Inflammatory macrophage (primary cell): ENCODE measurements around the gene IFIT2.
"Not testable (repeated sequence)": the region's sequence is repeated elsewhere in the genome, so short reads cannot be mapped to it uniquely, and the experiment has no call there.

ENCODE experiments used
- DNase-seq, 2 donors: peaks; one replicate each; pipeline ENCODE4 v3.0.0-alpha.2; 2020 to 2022

The IFIT2 gene

GRCh38 chr10:89280508-89280907 lies 21.3 kb upstream of the IFIT2 start:
- DNase-seq, result no peak

- DNase-seq, result no peak
Measured at GRCh38 chr10:89281606-89282395, 20.0 kb upstream of the IFIT2 start.

DNA sequence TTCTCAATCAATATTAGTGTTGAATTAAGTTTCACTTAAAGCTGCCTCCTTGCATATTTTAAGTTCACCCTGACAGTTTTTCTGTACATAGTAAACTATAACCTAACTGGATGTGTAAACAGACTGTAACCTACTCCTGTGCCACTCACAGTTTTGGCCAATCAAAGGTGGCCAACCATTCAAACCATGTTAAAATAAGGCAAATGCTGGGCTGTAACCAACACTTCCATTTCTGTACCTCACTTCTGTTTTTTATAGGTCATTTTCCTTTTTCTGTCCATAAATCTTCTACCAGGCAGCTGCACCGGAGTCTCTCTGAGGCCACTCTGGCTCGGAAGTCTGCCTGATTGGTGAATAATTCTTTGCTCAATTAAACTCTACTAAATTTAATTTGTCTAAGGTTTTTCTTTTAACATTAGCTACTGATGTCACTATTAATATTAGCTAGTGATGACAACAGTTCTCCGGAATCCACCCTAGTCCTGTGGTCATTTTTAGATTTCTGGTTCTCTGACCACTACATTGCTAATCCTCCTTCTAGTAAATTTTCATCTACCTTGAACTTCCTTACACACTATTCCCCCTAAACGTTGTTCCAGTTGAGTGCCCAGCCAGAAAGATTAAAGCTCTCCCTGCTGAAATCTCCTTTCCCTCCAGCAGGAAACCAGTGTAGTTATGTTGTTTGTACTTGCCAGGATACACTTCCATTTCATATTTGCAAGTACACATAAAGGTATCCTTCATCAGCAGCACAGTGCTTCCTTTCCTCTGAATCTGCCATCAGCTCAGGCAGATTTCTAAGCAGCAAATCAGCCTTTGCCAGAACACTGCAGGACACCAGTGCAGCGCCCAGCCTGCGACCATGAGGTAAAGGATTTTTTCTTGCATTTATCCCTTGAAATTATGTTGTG lies 18.6 kb upstream of the IFIT2 start:
- DNase-seq, result no peak

GRCh38 chr10:89283936-89284475 lies 17.8 kb upstream of the IFIT2 start:
- no peak for DNase-seq

- not testable (repeated sequence) for DNase-seq
Measured at GRCh38 chr10:89284711-89285110, 17.1 kb upstream of the IFIT2 start.

GRCh38 chr10:89285303-89285702 lies 16.5 kb upstream of the IFIT2 start:
- not testable (repeated sequence) for DNase-seq

GRCh38 chr10:89294721-89295239 lies 7.1 kb upstream of the IFIT2 start:
- no peak for DNase-seq

GRCh38 chr10:89295597-89295996 lies 6.2 kb upstream of the IFIT2 start:
- DNase-seq, result peak; percentile 36 to 82

- peak; percentile 82 to 88 for DNase-seq
Measured at GRCh38 chr10:89296220-89296648, 5.6 kb upstream of the IFIT2 start.

DNA sequence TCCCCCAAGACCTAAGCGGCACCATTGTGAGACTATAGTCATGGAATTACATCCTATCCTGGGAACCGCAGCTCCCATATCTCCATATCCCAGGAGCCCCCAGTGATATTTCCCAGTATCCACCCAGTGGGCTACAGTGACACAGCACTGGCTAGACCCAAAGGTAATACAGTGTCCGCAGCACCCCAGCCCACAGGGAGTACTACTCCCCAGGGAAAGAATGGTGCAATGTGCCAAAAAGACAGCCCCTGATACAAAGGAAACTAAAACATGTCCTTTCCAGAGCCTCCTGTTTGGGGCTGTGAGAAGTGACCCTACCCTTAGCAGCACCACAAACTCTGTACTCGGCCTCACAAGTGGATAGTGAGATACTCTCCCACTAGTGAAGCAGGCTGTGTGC lies 4.5 kb upstream of the IFIT2 start:
- no peak for DNase-seq

- no peak for DNase-seq
Measured at GRCh38 chr10:89297791-89298190, 4.1 kb upstream of the IFIT2 start.

DNA sequence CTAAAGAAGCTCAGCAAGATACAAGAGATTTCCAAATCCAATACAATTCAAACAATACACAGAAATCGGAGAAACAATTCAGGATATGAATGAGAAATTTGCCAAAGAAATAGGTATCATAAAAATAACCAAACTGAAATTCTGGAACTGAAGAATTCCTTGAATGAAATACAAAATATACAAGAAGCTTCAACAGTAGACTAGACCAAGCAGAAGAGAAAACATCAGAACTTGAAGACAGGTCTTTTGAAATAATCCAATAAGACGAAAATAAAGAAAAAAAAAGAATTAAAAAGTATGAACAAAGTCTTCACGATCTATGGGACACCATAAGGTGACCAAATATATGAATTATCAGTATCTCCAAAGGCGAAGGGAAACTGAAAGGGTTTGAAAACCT lies 2.8 kb upstream of the IFIT2 start:
- no peak for DNase-seq

DNA sequence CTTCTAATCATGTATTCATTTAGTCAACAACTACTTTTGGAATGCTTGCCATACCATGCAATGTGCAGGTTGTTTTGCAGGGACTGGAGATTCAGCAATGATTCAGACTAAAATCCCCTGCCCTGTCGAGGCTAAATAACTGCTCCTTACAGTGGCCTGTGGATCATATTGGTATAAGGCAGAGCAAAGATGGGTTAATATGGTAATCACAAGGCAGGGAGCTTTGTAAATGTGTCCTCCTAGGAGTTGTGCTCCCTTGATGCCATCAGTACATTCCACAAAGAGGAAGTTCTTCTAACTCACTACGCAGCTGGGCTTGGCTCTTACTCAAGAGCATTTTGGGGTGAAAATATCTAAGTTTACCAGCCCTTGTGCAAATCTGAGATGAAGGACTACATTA lies 614 bp upstream of the IFIT2 start:
- DNase-seq, result peak; percentile 82 to 87

DNA sequence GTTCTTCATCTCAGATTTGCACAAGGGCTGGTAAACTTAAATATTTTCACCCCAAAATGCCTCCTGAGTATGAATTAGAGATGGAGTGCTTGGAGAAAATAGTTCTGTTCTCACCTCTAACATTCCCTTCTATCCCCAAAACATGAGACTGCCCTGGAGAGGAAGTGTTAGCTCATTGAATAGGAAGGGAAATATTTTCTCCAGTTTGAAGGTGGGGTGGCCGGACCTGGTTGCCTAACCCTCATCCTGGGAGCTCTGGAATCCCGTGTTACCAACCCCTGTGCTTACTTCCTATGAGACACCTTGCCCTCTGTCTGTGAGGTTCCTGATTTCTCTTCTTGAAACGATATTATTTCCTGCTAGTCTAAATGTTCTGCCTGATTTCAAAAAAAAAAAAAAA lies 779 bp downstream of the IFIT2 start:
- DNase-seq, result peak in 1 of 2 donors; percentile 11

GRCh38 chr10:89303161-89303560 lies 1.3 kb downstream of the IFIT2 start:
- DNase-seq, result no peak

DNA sequence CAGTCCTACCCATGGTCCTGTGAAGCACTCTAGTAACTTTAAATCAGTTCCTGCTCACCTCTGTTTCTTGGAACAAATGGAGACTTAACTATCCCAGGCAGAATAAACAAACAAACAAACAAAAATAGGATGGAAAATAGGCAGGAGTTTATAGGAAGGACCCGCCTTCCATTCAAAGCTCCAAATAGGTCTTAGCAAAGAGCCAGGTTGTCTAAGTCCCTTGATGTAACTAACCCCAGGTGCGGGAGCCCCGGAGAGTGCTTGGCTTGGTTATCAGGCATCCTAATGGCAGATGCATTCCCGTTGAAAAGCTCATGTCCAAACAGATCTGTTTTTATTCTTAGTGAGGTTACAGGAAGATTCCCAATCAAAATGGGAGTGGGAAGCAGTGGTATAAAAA lies 2.2 kb downstream of the IFIT2 start:
- DNase-seq, result no peak

GRCh38 chr10:89304446-89304845 lies 2.6 kb downstream of the IFIT2 start:
- DNase-seq, result no peak

GRCh38 chr10:89304925-89305324 lies 3.1 kb downstream of the IFIT2 start:
- no peak for DNase-seq

DNA sequence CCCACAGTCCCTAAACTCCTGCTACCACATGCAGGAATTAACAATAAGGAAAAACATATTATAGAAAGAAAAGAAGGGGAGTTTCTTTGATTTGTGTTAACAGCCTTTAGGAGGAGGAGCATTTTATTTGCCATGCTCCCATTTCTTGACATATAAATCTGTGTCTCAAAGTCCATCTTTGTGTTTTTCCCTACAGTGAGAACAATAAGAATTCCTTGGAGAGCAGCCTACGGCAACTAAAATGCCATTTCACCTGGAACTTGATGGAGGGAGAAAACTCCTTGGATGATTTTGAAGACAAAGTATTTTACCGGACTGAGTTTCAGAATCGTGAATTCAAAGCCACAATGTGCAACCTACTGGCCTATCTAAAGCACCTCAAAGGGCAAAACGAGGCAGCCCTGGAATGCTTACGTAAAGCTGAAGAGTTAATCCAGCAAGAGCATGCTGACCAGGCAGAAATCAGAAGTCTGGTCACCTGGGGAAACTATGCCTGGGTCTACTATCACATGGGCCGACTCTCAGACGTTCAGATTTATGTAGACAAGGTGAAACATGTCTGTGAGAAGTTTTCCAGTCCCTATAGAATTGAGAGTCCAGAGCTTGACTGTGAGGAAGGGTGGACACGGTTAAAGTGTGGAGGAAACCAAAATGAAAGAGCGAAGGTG lies 4.1 kb downstream of the IFIT2 start:
- no peak for DNase-seq

GRCh38 chr10:89306434-89307268 lies 4.8 kb downstream of the IFIT2 start:
- no peak for DNase-seq

GRCh38 chr10:89307269-89307577 lies 5.4 kb downstream of the IFIT2 start:
- no peak for DNase-seq

DNA sequence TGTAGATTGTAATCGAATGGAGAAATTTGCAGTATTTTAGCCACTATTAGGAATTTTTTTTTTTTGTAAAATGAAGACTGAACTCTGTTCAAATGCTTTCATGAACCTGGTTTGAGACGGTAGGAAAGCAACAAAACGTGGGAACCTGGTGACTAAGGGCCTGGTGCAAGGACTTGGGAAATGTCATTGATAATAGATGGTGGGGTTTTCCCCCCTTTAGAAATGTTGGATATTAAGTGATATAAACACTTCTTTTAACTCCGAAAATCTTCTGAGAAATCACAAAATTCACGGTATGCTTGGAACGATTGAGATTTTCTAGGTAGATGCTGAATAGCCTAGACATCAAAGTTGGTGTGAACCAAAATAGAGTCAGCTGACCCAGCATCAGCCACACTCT lies 6.4 kb downstream of the IFIT2 start:
- DNase-seq, result no peak
